Epithelial cell of alveolus of lung (primary cell): ENCODE measurements around the gene UTS2B. TPM values are rescaled to one million over a fixed set of nuclear protein-coding genes. Genes with fewer than 3 reads are reported as not detected.

Experiments used
- total RNA-seq: library from RNA; depleted of rRNA; stranded (reverse); fragments of >200 nt; gene quantifications from 2 replicates; pipeline ENCODE4 v1.2.1, GENCODE V29; 2015

Gene UTS2B
- total RNA-seq, result 0.48 and 0.65 TPM in 2 replicates

GRCh38 chr3:191329654-191330529 is at the start of gene UTS2B:
Gene UTS2B, minus strand, starts transcription at chr3:191330526. Its CDS starts 48,337 bp downstream, at chr3:191282189.

GRCh38 chr3:191328962-191329653 is 1.2 kb downstream of the UTS2B start, which contains the start of gene CCDC50:
Gene CCDC50, plus strand, starts transcription at chr3:191329394. Its CDS starts 281 bp downstream, at chr3:191329675.

Other genes starting within 250 kb of the UTS2B start
- not detected in 2 replicates for gene OSTN, start 131.3 kb downstream of the UTS2B start, total RNA-seq
- 78.6 and 90.2 TPM in 2 replicates for gene CCDC50, start 1.1 kb downstream of the UTS2B start, total RNA-seq
- not detected in 2 replicates for gene PYDC2, start 130.6 kb upstream of the UTS2B start, total RNA-seq